Measurements from ENCODE around the gene SHISA3. TPM values are rescaled to one million over a fixed set of nuclear protein-coding genes. Genes with fewer than 3 reads are reported as not detected.

Gene SHISA3
- 0.21 and 0.46 TPM in 2 replicates for total RNA-seq

GRCh38 chr4:42396752-42397634 lies at the start of gene SHISA3:
TSS of gene SHISA3 (plus strand) at chr4:42397488. CDS start at chr4:42398057, 569 bp downstream.

Other genes starting within 250 kb of the SHISA3 start
- not detected in 2 replicates for gene BEND4, start 244.8 kb upstream of the SHISA3 start, total RNA-seq